Kasumi-1 (cell line): ENCODE data around the gene YBX3.
"Not testable (repeated sequence)": the region's sequence is repeated elsewhere in the genome, so short reads cannot be mapped to it uniquely, and the experiment has no call there.

ENCODE experiments used
- DNase-seq, 2 experiments: peaks; one replicate each; lab custom pipeline; 2025; lab: John Stamatoyannopoulos, UW

Gene YBX3

DNA sequence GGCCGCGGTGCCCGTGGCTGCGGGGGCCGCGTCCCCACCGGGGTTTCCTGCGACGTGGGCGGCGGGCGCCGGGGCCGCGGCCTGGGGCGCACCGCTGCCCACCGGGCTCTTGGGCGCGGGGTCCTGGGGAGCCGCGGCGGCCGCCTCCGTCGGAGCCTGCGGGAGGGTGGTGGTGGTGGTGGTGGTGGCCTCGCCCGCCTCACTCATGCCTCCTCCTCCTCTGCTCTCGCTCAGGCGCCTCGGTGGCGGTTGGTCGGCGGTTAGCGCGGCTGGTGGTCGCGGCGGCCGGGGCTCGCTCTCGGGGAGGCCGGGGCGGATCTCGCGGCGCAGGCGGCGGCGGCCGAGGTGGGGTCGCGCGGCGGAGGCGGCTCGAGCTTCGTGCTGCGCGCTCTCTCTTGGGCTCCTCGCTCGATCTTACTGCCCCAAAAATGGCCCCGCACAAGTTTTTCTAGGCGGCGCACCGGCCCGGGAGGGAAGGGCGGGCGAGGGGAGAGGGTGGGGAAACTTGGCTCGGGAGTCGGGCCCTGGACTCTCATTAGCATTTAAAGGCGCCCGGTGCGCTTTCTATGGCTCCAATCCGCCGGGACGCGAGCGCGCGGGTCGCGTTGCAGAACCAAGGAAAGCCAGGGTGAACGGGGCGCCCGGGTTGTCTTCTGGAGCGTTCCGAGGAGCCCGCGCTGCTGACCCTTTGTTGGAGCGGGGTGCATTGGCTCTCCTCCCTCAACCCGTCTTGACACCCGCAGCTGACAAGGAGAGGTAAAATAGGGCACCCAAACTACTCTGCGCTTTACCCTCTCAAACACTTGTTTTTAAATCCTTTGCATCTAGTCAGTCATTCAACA lies at the start of gene YBX3:
TSS of gene YBX3 (minus strand) at position 419 of the 842 bp plus-strand sequence. CDS start at position 207, 212 bp downstream.
- DNase-seq, result peak; percentile 41 to 51

DNA sequence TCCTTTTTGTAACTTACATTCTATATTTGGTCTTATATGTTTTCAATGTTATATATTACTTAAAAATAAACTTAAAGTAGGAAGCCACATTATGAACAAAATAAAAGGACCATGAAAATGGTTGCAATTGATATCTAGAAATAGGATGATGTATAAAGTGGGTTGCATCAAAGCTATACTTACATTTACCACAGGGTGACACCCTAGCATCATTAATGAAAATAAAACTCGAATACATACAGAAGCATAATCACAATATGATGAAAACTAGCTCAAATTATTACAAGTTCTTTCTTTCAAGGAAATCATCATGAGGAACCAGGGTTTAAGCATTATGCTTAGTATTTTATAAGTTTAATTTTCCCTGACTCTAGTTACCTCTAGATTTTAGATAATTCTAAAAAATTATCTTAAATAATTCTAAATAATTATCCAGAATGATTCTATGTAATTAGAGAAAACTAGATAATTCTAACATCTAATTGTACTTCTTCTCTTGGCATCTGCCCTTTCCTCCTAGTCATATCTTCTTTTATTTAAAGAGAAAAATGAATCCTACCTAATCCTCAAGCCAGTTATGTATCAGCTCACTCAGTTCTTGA lies 48.1 kb upstream of the YBX3 start:
- peak; percentile 25 to 45 for DNase-seq

DNA sequence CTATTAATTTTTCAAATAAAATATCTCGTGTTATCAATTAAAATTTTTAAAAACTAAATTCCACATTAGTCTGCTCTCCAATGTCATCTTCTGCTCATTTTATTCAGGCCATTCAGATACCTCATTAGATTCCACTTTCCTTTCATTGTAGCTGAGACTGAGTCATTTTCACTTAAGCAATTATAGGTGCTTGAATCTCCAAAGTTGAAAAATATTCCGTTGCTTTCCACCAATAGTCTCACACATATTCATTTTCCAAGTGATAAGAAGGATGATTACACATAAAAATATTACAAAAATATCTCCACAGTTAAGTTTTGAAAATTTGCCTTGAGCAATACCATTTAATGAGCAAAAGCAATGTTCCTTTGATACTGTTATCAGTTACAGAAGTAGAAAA lies 36.5 kb upstream of the YBX3 start:
- no peak for DNase-seq

DNA sequence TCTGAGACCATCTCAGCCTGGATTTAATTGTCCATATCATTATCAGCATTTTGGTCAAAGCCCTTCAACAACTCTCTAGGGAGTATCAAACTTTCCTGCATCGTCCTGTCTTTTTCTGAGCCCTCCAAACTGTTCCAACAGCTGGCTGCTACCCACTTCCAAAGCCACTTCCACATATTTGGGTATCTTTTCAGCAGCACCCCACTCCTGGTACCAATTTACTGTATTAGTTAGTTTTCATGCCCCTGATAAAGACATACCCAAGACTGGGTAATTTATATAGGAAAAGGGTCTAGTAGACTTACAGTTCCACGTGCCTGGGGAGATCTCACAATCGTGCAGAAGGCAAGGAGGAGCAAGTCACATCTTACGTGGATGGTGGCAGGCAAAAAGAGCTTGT lies 33.1 kb upstream of the YBX3 start:
- DNase-seq, result no peak

DNA sequence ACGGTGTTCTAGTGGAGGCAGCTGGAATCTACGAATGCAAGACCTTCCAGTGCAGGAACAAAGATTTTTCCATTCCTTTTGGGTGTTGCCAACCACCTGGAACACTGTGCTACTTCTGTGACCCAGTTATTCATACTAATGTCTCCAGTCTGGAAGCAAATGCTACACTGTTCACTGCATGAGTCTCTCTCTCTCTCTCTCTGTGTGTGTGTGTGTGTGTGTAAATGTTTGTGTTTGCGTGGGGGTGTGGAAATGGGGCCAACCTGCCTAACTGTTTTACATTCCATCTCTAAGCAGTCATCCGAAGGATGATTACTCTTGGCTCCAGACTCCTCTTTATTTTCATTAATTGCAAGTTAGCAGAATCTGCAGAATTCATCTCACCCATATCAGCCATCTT lies 29.9 kb upstream of the YBX3 start:
- DNase-seq, result no peak

DNA sequence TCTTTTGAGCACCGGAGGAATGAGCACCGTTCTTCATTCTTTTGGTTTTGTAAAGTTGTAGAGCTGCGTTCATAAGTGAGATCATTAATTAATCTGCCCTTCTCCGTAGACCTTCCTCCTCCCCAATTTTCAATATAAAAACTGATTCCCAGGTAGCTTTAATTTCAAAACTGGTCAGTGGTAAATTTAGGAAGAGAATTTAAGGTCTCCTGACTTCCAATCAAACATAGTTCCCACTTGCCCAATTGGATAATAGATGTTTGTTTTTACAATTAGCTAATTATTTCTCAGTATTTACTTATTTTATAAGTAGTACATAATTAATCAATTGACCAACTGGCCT lies 27.2 kb upstream of the YBX3 start:
- no peak for DNase-seq

DNA sequence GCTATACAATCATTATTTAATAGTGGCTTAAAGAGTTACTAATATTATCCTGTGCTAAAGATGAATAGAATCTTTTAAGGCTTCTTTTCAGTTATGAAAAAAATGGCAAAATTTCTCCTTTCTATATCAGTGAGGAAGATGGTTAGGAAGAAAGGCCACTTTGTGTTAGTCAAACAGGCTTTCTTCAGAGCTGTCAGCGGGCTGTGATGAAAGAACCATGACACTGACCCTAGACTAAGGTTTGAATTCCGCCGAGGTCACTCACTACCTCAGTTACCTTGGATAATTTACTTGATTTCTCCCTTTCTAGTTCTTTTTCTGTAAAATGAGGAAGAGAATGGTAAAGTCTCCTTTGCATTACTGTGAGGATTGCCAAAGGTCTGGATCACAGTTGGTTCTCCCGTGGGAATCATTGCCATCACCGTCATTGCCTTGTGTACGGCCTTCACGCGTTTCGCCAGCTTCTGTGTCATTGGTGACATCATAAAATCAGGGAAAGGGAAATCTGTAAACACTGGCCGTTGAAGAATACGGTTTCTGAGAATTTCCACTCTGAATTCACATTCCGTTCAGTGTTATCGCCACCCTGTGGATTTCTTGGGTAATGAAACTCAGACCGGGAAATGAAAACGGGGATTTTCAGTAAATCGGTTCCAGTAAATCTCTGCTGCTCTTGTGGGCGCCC lies 26.7 kb upstream of the YBX3 start:
- DNase-seq, result peak; percentile 64 to 82

DNA sequence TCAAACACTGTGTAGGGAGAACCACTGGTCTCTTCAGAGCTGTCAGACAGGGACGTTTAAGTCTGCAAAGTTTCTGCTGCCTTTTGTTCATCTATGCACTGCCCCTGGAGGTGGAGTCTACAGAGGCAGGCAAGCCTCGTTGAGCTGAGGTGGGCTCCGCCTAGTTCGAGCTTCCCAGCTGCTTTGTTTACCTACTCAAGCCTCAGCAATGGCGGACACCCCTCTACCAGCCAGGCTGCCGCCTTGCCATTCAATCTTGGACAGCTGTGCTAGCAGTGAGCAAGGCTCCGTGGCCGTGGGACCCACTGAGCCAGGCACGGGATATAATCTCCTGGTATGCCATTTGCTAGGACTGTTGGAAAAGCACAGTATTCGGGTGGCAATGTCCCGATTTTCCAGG lies 24.6 kb upstream of the YBX3 start:
- DNase-seq, result no peak

DNA sequence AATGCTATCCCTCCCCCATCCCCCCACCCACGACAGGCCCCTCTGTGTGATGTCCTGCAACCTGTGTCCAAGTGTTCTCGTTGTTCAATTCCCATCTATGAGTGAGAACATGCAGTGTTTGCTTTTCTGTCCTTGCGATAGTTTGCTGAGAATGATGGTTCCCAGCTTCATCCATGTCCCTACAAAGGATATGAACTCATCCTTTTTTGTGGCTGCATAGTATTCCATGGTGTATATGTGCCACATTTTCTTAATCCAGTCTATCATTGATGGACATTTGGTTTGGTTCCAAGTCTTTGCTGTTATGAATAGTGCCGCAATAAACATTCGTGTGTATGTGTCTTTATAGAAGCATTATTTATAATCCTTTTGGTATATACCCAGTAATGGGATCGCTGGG lies 20.3 kb upstream of the YBX3 start:
- DNase-seq, result not testable (repeated sequence)

DNA sequence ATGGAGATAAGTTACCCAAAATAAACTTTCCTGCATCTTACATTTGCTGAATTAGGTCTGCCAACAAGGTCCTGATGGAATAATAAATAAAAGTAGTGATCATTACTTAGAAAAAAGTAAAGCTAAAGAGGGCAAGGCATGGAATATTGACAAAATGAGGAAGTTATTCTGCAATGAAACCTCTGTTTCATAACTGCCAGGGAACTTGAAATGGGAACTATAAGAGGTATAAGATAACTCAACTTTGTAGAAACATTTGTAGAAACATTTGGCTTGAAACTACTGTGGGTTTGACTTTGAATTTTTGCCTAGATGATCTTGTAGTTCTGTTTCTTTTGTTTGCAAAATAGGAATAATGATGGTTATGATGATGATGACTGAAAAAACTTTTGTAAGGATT lies 18.7 kb upstream of the YBX3 start:
- DNase-seq, result peak in 1 of 2 experiments; percentile 3

DNA sequence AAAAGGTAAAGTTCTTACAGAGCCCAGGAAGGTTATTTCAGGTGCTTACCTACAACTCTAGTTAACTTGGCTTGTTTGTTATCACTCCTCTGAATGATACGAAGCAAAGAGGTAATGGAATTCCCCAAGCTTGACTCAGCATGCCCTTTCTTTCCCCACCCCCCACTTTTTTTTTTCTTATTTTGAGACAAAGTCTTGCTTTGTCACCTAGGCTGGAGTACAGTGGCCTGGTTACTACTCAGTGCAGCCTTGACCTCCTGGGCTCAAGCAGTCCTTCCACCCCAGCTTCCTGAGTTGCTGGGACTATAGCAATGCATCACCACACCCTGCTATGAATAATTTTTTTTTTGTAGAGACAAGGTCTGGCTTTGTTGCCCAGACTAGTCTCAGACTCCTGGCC lies 17.1 kb upstream of the YBX3 start:
- DNase-seq, result no peak

DNA sequence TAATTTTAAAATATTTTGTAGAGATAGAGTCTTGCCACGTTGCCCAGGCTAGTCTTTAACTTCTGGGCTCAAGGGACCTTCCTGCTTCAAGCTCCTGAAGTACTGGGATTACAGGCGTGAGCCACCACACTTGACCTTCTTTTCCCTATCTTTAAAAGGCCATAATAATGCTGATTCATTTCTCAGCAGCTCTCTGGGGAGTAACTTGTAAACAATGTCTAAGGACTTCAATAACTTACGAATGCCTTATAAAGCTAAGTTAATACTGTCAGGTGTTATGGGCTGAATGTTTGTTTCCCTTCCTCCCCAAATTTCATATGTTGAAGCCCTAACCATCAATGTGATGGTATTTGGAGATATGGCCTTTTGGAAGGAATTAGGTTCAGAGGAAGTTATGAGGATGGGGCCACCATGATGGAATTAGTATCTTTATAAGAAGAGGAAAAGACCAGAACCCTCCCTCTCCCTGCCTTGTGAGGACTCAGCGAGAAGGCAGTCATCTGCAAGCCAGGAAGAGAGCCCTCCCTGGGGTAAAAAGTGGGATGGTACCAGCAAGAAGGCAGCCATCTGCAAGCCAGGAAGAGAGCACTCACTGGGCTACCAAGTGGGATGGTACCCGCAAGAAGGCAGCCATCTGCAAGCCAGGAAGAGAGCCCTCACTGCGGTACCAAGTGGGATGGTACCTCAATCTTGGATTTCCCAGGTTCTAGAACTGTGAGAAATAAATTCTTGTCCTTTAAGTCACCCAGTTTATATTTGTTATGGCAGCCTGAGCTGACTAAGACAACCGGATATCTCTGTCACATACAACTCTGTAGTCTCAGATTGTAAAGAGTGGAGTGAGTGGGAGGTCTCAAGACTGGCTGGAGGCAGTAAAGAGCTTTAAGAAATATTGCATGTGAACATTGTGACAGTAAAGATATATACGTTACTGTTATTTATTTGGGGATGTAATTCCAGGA lies 16.3 kb upstream of the YBX3 start:
- no peak for DNase-seq

DNA sequence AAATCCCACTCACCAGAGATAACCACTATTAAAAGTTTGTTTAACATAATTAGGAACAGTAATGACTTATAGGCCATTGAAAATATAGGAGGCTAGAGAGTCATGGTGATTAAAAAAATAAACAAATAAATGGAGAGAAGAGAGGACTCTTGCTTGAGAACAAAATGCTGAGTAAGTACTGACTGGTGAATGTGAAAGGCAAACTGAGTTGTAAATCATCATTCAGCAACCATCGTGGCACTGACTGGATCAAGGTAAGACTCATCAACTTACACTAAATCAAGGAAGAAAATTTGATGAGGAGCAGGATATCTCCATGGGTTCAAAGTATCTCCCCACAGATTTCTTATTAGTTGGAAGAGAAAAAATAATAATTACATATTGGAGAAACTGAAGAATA lies 14.1 kb upstream of the YBX3 start:
- DNase-seq, result no peak

DNA sequence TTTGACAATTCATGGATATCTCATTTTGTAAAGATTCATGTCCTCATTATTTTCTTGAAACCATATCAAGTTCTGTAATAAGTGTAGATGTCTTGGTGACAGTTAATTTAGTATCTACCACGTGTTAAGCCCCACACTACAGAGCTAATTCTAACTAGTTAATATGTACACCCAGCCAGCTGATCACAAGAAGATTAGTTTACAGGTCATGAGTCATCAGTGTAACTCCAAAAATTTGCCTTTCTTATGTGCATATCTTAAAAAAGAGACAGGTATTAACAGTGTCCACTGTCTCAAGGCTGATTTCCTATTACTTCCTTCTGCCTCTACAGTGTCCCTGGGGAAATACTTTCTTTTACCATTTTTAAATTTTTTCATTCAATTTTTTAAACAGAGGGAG lies 13.3 kb upstream of the YBX3 start:
- no peak for DNase-seq

DNA sequence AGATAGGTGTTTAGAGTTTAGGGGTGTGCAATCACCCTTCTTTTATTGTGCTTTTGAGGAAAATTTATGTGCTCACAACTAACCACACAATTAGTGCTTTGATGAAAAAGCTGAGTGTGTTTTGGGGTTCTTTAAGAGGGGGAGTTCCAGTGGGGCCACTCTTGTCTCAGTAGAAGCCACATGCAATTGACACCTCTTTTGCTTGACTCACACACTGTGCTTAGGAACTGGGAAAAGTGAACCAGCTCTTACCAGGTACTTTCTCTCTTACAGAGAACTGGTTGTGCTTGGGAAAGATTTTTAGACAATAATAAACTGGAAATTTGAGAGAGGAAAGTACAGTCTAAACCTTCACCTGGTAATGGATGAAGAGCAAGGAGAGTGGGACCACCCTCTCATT lies 12.3 kb upstream of the YBX3 start:
- no peak for DNase-seq

DNA sequence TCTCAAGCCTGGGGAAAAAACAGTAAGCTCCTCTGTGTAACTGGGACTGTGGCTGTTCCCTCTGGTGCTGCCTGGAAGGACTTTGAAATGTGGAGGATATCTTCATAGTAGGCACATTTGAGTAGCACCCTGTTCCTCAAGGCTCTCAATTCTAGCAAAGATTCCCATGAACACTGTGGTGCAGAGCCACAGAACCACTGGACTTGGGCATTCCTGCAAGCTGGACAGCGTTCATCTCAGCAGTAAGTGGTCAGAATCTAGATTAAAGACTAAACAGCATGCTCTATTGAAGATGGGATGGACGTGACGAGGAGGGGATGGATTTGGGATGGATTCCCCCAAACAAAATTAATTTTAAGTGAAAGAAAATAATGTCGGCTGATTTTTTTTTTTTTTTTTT lies 9.4 kb upstream of the YBX3 start:
- DNase-seq, result no peak

DNA sequence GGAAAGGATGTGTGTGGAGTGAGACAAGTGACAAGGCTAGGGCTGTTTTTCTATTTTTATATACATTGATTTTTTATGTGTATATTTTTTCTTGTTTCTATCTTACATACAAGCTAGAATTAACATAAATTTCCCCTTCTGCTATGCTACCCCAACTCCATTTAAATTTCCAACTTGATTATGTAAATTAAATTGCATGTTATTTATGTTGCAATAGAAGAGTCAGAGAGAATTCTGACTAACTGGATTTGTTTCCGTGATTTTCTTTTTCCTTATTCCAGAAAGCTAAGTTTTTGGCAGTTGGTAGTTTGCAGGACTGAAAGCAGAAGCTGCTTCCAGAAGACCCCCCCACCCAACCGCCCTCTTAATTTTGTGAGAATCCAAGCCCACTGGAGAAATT lies 8.9 kb upstream of the YBX3 start:
- DNase-seq, result no peak

DNA sequence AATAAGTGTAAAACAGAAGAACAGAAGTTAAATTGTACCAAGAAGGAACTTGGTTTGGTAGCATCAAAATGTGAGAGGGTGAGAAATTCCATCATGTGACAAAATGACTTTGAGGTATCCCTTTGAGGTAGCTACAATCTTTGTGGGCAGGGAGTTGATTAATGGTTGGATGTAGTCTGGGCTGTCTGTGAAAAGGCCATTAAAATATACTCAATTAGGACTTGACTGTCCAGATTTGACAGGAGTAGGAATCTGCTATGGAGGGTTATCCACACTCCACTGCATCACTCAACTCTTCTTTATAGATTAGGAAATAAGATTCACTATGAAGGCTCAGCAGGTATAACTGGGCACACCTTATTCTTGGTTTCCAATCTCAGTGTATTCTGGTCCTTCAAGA lies 7.4 kb upstream of the YBX3 start:
- no peak for DNase-seq

DNA sequence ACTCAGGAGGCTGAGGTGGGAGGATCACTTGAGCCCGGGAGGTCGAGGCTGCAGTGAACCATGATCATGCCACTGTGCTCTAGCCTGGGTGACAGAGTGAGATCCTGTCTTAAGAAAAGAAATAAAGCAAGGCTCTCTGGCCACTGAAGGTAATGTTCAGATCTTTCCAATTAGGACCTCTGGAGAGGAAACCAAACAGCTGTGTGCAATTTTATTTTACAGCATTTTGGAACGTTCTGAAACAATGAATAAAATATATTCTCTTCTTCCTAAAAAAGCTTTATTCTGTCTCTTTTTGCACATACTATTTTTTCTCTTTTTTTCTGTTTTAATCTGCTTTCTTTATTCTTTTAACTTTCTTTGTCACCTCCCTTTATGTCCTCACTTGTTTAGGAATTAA lies 5.0 kb upstream of the YBX3 start:
- DNase-seq, result no peak

DNA sequence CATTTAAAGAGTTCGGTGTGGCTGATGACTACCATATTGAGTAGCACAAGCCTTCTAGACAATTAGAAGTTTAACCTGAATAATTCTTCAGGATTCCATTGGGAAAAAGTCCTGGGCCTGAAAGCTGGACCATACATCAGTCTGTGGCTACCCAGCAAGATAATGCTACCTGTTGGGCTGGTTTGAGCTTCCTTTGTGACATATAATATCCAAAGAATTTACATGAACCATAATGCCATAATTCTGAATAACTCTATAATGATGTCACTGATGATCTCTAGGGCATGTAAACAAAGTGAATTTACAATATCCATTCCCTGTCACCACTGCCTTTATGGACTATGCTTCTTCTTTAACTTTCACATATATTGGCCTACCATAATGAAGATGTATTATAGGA lies 3.8 kb upstream of the YBX3 start:
- DNase-seq, result no peak

DNA sequence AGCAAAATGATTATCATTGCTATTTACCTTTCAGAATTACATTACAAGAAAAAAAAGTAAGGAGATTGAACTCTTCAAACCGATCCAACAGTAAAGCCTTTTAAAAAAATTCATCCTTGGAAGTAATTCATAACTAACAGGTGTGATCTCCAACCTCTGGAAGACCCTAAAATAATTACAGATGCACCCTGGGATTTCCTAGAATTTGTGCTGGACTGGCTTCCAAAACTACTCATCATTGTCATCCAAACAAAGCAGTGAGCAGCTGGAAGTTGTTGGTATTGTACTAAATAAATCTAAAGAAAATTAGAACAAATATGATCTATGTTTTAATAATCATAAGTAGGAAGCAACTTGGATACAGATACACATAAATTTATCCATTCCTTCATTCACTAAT lies 1.9 kb upstream of the YBX3 start:
- no peak for DNase-seq

DNA sequence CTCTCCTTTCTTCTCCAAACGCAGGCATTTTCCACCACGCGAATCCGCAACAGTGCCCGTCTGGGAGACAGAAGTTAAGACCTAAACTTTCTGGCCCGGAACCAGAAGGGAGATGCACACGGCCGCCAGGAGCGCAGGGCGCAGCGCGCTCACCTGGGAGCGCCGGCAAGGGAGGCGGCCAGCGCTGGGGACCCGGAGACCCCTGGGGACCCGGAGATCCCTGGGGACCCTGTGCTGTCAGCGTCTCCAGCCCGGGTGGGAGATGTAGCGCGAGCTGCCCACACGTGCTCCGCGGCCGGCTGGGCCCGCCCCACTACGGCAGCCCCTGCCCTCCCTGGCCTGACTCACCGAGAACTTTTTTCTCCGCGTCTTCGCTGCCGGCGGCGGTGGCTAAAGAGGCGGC lies 620 bp downstream of the YBX3 start:
- no peak for DNase-seq
